GM18508 (cell line): ENCODE measurements around the gene KHSRP.
"Not testable (repeated sequence)": the region's sequence is repeated elsewhere in the genome, so short reads cannot be mapped to it uniquely, and the experiment has no call there.

Source experiments
- ATAC-seq: cut with Tn5 transposase; IDR thresholded peaks from one replicate; pipeline ENCODE4 v1.9.1; 2021; ENCODE audit warnings: moderate number of reproducible peaks; ENCODE audit not compliant: insufficient read depth, unreplicated experiment

The KHSRP gene

GRCh38 chr19:6421075-6422014, 3.3 kb downstream of the KHSRP start:
- no peak for ATAC-seq

- ATAC-seq: no peak
These were observed 6.1 kb downstream of the KHSRP start for GRCh38 chr19:6418562-6418932.

- no peak for ATAC-seq
These were observed 6.7 kb downstream of the KHSRP start for GRCh38 chr19:6417713-6418561.

- ATAC-seq: no peak
These were observed 7.8 kb downstream of the KHSRP start for GRCh38 chr19:6416658-6417405.

- no peak for ATAC-seq
These were observed 8.9 kb downstream of the KHSRP start for GRCh38 chr19:6415591-6416190.

GRCh38 chr19:6414793-6415590, 9.6 kb downstream of the KHSRP start:
- no peak for ATAC-seq

- no peak for ATAC-seq
These were observed 10.6 kb downstream of the KHSRP start for GRCh38 chr19:6413721-6414643.

GRCh38 chr19:6413291-6413690, 11.3 kb downstream of the KHSRP start:
- ATAC-seq: no peak

GRCh38 chr19:6412447-6413091, 12.0 kb downstream of the KHSRP start:
- ATAC-seq: no peak

- no peak for ATAC-seq
These were observed 12.6 kb downstream of the KHSRP start for GRCh38 chr19:6412061-6412446.

GRCh38 chr19:6409346-6409745, 15.3 kb downstream of the KHSRP start:
- no peak for ATAC-seq

GRCh38 chr19:6406401-6406800, 18.2 kb downstream of the KHSRP start:
- ATAC-seq: no peak

- no peak for ATAC-seq
These were observed 21.6 kb downstream of the KHSRP start for GRCh38 chr19:6402837-6403608.

GRCh38 chr19:6402058-6402457, 22.6 kb downstream of the KHSRP start:
- no peak for ATAC-seq

GRCh38 chr19:6400062-6400944, 24.3 kb downstream of the KHSRP start:
- ATAC-seq: not testable (repeated sequence)

GRCh38 chr19:6396305-6396704, 28.3 kb downstream of the KHSRP start:
- ATAC-seq: no peak
